Stimulated activated CD8-positive, alpha-beta memory T cell treated with anti-CD3 and anti-CD28 coated beads, Interleukin-12 subunit alpha, Interleukin-12 subunit beta, amount 100 ng/mL, for 24 hours (primary cell): ENCODE data around the gene ERBIN.
"Not testable (repeated sequence)": the region's sequence is repeated elsewhere in the genome, so short reads cannot be mapped to it uniquely, and the experiment has no call there.

Experiments used
- DNase-seq: peaks from one replicate; pipeline ENCODE4 v3.0.0-alpha.2; 2020; ENCODE audit errors: extremely low read depth

The ERBIN gene

DNA sequence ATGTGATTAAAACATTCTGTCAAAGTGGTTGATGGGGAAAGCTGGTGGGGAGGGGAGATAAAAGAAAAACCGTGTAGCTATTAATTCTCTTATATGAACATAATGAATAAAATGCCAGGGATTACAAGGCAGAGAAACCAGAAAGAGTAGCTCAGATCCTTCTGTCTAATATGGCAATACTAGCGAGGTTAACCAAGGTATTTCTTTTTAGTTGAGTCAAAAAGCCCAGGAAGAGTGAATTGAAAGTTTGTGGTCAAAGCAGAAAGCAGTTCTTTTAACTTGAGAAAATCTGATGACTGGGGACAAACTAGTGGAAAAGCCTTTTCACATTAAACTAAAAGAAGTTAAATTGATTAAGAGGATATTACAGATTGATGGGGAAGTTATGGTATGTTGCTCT lies 76.0 kb downstream of the ERBIN start:
- DNase-seq, result no peak

DNA sequence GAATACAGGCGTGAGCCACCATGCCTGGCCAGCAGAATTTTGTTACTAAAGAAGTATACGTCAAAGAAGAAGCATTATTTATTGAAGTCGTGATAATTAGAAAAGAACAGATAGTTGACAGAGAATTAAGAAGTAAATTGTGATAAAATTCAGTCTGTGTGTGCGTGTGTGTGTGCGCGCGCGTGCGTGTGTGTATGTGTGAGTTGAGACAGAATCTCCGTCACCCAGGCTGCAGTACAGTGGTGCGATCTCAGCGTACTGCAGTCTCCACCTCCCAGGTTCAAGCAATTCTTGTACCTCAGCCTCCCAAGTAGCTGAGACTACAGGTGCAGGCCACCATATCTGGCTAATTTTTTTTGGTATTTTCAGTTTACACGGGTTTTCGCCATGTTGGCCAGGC lies 77.8 kb downstream of the ERBIN start:
- DNase-seq, result no peak

DNA sequence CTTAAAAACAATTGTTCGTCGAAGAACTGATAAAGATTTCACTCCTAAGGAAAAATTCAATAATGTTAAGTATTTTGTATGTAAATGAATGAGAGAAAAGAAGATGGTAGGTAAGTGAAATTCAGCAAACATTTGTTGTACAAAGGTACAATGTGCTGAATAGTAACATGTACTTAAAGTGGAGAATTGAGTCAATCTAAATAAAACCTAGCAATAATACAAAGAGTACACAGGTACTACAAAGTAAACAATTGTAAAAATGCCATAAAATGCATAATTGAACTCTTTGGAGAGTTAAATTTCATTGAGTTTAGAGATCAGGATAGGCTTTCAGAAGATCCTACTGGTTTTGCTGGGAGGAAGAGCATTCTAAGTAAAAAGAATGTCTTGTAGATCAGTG lies 82.9 kb downstream of the ERBIN start:
- DNase-seq, result no peak

DNA sequence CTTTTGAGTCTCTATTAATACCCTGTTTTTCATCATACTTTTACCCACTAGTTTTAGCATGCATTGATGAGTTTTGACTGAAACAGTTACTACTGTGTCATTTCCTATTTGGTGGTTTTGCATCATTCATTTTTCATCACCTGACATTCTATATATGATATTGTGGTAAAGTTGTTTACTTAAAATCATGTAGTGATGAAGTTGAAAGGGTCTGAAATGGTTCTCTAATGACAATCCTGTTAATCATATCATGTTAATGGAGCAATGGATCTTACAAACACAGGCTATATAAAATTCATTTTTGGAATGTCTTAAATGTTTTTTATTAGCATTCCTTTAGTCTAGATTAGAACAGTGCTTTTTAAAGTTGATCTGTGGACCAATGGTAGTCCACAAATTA lies 84.1 kb downstream of the ERBIN start:
- DNase-seq, result no peak

DNA sequence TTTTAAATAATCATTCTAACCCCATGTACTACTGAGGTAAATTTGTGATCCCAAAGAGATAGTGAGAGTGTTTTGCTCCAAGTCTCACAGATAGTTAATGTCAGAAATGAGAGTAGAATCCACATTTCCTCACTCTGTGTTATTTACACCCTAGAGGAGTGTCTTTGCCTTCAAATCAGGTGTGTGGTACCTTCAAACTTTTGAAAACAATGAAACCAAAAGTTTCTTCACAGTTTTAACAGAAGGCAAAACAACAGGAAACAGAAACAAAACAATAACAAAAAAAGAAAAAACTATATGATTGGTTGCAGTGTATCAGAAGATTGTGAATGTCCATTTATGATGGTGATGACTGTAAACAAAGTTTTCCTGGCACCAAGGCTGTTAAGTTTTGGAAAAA lies 85.9 kb downstream of the ERBIN start:
- no peak for DNase-seq

DNA sequence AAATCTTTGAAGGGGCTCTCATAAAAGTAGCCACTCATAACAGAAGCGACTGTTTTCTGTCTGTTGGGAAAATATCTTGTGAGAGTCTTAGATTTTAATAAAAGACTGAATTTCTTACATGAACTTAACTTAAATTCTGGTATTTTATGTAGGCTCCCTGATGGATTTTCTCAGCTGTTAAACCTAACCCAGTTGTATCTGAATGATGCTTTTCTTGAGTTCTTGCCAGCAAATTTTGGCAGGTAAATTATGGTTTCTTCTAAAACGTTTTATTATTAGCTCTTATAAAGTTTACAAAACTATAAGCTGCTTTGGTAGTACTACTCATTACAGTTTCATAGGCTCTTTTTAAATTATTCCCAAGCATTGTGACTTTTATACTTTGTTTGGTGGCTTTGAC lies 87.0 kb downstream of the ERBIN start:
- no peak for DNase-seq

DNA sequence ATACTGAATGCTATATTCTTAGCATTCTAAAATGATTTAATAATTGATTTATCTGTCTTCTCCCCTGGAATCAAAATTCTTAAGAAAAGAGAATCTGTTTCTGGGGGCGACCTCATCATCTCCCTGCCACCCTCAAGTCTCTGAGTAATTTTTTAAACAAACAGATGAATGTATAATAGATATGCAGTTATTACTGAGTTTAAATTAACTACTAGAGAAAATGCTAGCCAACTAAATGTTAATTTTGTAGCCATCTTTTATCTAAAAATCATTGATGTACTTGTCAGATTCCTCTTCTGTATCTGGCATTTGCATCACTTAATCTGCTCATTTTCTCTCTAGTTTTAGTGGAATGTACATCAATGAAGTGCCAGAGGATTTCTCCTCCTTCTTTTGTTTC lies 87.5 kb downstream of the ERBIN start:
- DNase-seq, result no peak

DNA sequence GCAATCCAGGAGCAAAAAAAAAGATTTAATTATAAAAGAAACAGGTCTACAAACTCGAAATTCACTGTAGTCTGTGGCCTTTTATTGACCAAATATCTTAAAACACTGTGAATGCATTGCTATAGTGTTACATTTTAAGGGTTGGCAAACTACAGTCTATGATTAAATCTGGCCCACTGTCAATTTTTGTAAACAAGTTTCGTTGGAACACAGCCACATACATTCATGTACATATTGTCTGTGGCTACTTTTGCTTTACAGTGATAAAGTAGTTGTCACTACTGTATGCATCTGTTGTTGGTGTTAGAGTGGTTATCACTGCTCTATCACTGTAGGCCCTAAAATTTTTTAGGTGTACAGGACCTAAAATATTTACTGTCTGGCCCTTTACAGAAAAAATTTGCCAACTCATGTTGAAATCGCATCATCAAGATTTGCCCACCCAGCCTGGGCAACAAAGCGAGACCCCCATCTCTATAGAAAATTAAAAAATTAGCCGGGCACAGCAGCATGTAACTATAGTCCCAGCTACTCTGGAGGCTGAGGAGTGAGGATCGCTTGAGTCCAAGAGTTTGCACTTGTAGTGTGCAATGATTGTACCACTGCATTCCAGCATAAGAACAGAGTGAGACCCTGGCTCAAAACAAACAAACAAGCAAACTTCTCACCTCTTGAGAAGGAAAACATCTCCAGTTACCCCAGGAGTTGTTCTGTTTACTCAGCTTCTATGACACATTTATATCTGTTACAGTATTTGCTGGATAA lies 89.0 kb downstream of the ERBIN start:
- DNase-seq, result no peak

DNA sequence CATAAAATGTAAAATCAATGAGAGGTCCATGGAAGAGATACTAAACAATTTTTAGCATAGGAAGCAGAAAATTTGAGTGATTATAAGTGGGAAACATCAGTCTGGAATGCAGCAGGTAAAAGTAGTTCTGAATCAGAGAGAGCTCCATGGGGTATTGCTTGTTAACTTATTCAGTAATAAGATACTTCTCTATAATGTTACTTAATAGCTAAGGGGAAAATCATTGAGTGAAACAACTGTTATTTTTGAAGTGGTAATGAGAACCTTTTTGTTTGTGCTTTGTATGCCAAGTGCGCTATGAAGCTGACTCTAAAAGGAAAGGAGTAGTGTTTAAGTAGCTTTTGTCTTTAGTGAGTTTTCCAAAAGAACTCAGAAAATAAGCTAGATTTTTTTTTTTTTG lies 95.2 kb downstream of the ERBIN start:
- DNase-seq, result no peak

DNA sequence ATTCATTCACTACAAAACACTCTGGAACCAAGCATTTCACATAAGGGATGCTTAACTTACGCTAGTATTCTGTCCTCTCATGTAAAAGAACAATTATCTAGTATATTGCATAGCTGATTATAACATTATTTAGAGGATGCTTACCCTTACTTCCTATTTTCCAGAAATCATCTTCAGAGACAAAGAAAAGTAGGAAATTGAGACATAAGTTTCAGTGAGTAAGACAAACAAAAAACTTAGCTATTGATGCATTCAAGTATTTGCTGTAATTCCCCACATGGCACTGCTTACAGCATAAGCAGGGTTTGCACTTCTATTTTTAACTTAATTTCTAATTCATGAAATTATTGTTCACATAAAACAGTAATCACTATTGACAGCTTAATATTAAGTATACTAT lies 112.9 kb downstream of the ERBIN start:
- no peak for DNase-seq

DNA sequence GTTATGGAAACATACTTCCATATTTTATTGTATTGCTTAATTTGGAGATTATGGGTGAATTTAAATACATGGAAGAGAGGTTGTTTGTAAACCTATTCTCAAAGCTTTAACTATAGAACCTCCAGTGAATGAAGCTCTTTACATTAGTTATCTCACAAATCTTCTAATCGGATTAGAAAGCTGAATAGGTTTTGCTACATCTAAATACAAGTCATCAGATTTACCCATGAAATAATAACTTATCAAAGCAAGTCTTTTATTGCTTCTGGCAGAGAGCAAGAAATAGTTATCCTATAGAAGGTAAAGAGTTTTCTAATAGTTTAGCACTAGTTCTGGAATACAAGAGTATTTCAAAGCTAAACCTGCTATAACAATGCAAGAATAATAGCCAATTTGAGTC lies 113.3 kb downstream of the ERBIN start:
- DNase-seq, result no peak

DNA sequence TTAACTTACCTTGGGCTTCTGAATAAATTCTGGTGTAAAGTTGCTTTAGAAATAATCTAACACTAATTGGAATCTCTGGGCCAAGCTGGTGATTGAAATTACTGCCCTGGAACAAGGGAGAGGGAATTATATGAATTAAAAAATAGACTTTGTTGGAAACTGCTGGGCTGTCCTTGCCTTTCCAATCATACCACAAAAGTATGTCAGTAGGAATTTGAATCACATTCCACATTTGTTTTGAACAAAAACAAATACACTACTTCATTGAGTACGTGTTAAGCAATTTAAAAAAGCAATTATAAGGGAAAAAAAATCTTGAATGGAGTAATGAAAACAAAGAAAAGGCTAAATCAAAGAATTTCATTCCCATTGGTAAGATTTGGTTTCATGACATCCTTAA lies 115.3 kb downstream of the ERBIN start:
- DNase-seq, result no peak

DNA sequence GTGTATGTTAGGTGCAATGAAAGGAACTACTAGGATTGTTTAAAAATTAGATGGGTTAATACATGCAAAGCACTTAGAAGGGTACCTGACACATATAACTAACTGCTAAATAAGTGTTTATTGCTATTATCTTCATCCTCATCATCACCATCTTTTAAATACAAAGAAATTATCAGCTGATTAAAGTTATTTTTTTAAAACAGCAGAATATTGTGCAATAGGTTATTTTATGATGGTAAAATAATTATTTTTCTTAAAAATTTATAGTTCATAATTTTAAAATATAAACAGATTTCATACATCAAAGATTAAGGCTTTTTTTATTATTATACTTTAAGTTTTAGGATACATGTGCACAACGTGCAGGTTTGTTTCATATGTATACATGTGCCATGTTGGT lies 130.9 kb downstream of the ERBIN start:
- no peak for DNase-seq

DNA sequence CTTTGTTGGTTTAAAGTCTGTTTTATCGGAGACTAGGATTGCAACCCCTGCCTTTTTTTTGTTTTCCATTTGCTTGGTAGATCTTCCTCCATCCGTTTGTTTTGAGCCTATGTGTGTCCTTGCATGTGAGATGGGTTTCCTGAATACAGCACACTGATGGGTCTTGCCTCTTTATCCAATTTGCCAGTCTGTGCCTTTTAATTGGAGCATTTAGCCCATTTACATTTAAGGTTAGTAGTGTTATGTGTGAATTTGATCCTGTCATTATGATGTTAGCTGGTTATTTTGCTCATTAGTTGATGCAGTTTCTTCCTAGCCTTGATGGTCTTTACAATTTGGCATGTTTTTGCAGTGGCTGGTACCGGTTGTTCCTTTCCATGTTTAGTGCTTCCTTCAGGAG lies 134.9 kb downstream of the ERBIN start:
- not testable (repeated sequence) for DNase-seq

DNA sequence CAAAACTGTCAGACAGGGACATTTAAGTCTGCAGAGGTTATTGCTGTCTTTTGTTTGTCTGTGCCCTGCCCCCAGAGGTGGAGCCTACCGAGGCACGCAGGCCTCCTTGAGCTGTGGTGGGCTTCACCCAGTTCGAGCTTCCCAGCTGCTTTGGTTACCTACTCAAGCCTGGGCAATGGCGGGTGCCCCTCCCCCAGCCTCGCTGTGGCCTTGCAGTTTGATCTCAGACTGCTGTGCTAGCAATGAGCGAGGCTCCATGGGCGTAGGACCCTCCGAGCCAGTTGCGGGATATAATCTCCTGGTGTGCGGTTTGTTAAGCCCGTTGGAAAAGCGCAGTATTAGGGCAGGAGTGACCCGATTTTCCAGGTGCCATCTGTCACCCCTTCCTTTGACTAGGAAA lies 136.7 kb downstream of the ERBIN start:
- not testable (repeated sequence) for DNase-seq

DNA sequence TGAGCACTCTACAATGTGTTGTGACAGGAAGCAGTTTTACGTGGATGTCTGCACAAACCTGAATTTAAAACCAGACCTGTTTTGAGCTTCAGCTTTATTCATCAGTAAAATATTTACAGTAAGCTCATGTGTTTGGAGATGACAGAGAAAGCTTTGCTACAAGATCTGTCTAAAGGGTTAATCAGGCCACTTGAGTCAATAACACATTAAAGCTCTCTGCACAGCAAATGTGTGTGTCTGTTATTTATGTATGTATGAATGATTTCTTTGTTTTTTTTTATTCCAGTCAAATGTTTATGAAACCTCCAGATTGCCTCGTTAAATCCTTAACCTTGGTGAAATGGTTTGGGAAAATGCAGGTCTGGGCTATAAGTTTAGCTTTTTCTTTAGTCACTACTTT lies 140.5 kb downstream of the ERBIN start:
- no peak for DNase-seq

DNA sequence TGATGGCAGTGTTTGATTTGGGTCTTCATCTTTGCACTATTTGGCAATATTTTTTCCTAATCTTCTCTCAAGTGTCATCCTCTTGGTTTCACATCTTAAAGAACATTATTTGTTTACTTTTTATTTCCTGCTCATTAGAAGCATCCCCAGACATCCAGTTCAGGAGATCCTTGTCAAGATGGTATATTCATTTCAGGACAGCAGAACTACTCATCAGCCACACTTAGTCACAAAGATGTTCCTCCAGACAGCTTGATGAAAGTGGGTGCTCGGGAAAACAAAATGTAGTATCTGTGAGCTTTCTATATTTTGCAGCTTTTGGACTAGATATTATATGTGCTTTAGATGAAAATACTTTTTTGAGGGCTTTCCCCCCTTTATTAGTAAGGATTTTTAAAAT lies 145.7 kb downstream of the ERBIN start:
- no peak for DNase-seq

DNA sequence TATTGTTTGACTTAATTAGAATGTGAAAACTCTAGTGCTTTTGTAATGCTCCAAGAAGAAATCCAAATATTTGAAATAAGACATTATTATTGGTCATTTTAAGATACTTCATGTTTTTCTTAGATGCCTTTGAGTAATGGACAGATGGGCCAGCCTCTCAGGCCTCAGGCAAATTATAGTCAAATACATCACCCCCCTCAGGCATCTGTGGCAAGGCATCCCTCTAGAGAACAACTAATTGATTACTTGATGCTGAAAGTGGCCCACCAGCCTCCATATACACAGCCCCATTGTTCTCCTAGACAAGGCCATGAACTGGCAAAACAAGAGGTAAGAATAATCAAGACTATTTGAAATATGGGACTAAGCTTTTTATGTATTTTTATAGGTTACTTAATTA lies 148.5 kb downstream of the ERBIN start:
- DNase-seq, result no peak

DNA sequence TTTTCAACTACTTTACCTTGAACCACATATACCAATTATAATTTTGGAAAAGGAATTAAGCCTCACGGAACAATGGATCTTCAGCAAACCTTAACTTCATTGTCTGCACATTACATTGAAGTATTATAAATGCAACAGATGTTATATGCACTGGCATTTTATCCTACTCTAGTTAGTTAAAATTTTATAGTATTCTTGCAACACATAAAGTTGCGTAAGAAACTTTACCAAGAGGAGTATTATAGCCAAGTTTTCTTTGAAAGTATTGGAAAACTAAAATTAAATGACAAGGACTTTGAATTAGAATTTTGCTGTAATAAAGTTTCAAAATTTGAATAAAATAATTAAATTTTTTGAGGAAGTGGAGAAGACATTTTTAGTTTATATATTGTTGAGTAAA lies 154.3 kb downstream of the ERBIN start:
- no peak for DNase-seq

DNA sequence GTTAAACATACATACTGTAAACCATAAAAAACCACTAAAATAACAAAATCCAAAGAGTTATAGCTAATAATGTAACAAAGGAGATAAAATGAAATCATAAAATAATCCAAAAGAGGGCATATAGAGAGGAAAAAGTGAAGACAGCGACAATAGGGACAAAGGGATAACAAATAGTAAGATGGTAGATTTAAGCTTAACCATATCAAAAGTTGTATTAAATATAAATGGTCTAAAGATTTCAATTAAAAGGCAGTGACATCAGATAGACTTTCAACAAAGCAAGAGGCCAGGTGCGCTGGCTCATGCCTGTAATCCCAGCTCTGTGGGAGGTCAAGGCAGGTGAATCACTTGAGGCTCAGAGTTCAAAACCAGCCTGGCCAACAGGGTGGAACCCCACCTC lies 163.0 kb downstream of the ERBIN start:
- no peak for DNase-seq

DNA sequence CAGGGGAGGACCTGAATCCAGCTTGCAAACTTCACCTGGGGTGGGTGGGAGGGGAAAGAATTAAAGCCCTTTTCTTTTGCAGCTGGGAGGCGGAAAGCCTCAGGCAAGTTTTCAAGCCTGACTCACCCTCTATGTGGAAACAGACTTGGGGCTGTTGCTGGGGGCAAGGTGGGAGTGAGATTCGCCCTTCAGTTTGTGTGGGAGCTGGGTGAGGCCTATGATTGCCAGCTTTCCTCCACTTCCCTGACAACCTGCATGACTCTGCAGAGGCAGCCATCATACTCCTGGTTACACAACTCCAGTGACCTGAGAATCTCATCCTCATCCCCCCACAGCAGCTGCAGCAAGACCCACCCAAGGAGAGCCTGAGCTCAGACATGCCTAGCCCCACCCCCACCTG lies 174.5 kb downstream of the ERBIN start:
- DNase-seq, result no peak

DNA sequence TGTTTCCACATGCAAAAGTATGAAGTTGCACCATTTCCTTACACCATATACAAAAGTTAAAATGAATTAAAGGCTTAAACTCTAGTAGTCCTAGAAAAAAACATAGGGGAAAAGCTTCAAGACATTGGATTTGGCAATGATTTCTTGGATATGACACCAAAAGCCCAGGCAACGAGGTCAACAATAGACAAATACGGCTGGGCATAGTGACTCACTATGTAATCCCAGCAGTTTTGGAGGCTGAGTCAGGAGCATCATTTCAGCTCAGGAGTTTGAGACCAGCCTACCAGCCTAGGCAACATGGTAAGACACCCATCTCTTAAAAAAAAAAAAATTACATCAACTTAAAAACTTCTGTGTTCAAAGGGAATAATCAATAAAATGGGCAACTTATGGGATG lies 186.8 kb downstream of the ERBIN start:
- no peak for DNase-seq

DNA sequence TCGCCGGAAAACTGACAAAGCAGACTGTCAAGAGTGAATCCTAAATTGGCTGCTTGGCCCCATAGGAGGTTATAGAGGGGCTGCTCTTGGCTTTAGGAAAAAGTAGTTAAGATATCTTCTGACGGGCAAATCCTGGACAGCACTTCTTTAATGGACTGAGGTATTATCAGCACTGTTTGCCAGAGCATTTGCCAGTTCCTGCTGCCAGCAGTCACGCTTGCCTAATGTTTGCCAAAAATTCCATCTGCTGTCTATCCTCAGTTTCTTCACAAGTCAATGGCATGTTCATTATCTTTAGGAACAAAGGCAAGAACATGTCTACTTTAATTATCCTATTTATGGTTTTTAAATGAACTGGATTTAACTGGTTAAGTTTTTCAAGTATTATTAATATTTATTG lies 191.9 kb downstream of the ERBIN start:
- no peak for DNase-seq

DNA sequence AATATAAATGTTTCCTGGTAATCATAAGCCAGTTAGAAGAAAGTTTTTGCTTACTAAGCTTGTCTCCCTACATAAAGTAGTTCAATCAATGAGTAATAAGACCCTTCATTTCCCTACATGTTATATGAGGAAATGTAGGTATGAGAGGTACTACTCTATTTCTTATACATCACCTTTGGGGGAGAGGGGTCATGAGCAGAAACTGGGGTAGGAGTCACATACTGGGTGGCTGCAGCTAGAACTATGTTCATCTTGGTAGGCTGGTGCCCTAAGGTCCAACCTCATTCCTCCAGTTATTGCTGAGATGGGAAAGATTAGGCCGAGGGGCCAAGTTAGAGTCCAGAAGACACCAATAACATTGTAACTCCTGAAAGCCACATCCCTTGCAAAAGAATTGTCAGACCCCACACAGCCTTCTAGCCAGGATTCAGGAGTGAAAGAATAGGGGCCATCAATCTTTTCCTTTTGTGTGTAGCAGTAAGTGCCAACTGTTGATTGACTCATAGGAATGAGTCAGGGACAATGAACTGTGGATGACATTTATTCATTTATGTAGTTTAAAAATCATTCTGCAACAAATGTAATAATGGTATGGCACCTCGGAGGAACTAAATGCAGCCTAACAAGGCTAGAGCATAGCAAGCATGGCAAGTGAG lies 196.1 kb downstream of the ERBIN start:
- no peak for DNase-seq
